Measurements from ENCODE around the gene PADI3. TPM values are rescaled to one million over a fixed set of nuclear protein-coding genes. Genes with fewer than 3 reads are reported as not detected.
"Not testable (repeated sequence)": the region's sequence is repeated elsewhere in the genome, so short reads cannot be mapped to it uniquely, and the experiment has no call there.

The PADI3 gene
- total and polyA plus RNA-seq, 2 donors (not counting 3 experiments of a cell fraction or from before 2014, with no cell fraction given), result not detected

GRCh38 chr1:17319561-17320350 lies 70.9 kb downstream of the PADI3 start:
- dilution Hi-C loops (cut with MboI; ENCODE audit: extremely low pct_ligation_motif_present, low sequenced_read_pairs) (no loop called here), intact Hi-C loops (cut with micrococcal nuclease) (no loop called here)
- Histone ChIP-seq H3K4me1 (ENCODE audit: control insufficient read depth, extremely low read depth, insufficient read depth, low read length) (no peaks in the 10 kb centered on the region), H3K79me2 (ENCODE audit: control insufficient read depth, insufficient read depth, low read length) (no peaks in the 10 kb centered on the region), H3K27ac (ENCODE audit: insufficient read depth, low read depth, low read length) (no peak overlapping the region), H2AFZ (ENCODE audit: low read depth, low read length) (no peak overlapping the region), H4K20me1 (replicated peaks; ENCODE audit: control insufficient read depth, extremely low read depth, insufficient read depth, low read length) (no peaks in the 10 kb centered on the region), H3K27me3 (ENCODE audit: control insufficient read depth in 2 of 2, insufficient read depth in 2 of 2, low read length in 2 of 2) (no peaks in the 10 kb centered on the region), H3K4me3 (replicated peaks in 1 of 3; ENCODE audit: insufficient read depth in 1 of 3, low read depth in 1 of 3, low read length in 3 of 3) (no peak overlapping the region), H3K9me3 (replicated peaks; ENCODE audit: control insufficient read depth, insufficient read depth, low read length) (no peaks in the 10 kb centered on the region), H3K9me1 (replicated peaks; ENCODE audit: control insufficient read depth, extremely low read depth, insufficient read depth, low read length) (no peaks in the 10 kb centered on the region), H3K4me2 (ENCODE audit: insufficient read depth, low read length) (no peak overlapping the region), H3K9ac (replicated peaks; ENCODE audit: extremely low read depth, insufficient read depth, low read length) (no peak overlapping the region), H3K36me3 (ENCODE audit: control insufficient read depth in 2 of 2, extremely low read depth in 1 of 2, insufficient read depth in 2 of 2, low read length in 2 of 2) (no peaks in the 10 kb centered on the region)
- FAIRE-seq, result no peak
- ChIA-PET POLR2A (no interaction called here), CTCF (interaction anchor here (0.9 kb wide), 1 partner anchor 17 kb away, joined by 3 read pairs; no protein-coding TSS in a partner anchor)
- no peak for TF ChIP-seq JUN (IDR thresholded peaks at IDR 0.05; ENCODE audit: borderline replicate concordance, insufficient read depth, insufficient read length, low read depth)
- no peak for TF ChIP-seq POLR2AphosphoS5 (IDR thresholded peaks at IDR 0.05; ENCODE audit: insufficient read depth, low read depth, low read length)
- TF ChIP-seq CTCF (IDR thresholded peaks at IDR 0.05; ENCODE audit: extremely low read depth in 1 of 2, insufficient read depth in 1 of 2, low read depth in 1 of 2, low read length in 2 of 2), result no peak
- no peak for TF ChIP-seq MAX (IDR thresholded peaks at IDR 0.05; ENCODE audit: insufficient read depth, insufficient read length)
- TF ChIP-seq GATA2 (IDR thresholded peaks at IDR 0.05; ENCODE audit: insufficient read depth, insufficient read length, low read depth, low read length), result no peak
- TF ChIP-seq FOS (IDR thresholded peaks at IDR 0.05; ENCODE audit: borderline replicate concordance, insufficient read depth, low read length), result no peak
- TF ChIP-seq MYC (IDR thresholded peaks at IDR 0.05; ENCODE audit: low read depth, low read length), result no peak
- no peak for TF ChIP-seq POLR2A (IDR thresholded peaks at IDR 0.05; ENCODE audit: low read depth, low read length)
- TF ChIP-seq EZH2 (IDR thresholded peaks at IDR 0.05; ENCODE audit: borderline replicate concordance, low read depth, low read length, severe bottlenecking), result no peak
- no TSS peak for BruUV-seq (replicated peaks)
- DNase-seq (ENCODE audit: low read depth, low spot score), result no peak

- H2AFZ ChIP-seq (ENCODE audit: low read depth, low read length); H3K79me2 ChIP-seq (ENCODE audit: control insufficient read depth, insufficient read depth, low read length); DNase-seq (ENCODE audit: low read depth, low spot score); H3K27ac ChIP-seq (ENCODE audit: insufficient read depth, low read depth, low read length); H4K20me1 ChIP-seq (replicated peaks; ENCODE audit: control insufficient read depth, extremely low read depth, insufficient read depth, low read length); CTCF ChIA-PET; H3K4me3 ChIP-seq (replicated peaks in 1 of 3; ENCODE audit: insufficient read depth in 1 of 3, low read depth in 1 of 3, low read length in 3 of 3); FAIRE-seq; H3K4me2 ChIP-seq (ENCODE audit: insufficient read depth, low read length); H3K9me1 ChIP-seq (replicated peaks; ENCODE audit: control insufficient read depth, extremely low read depth, insufficient read depth, low read length); H3K9me3 ChIP-seq (replicated peaks; ENCODE audit: control insufficient read depth, insufficient read depth, low read length); H3K9ac ChIP-seq (replicated peaks; ENCODE audit: extremely low read depth, insufficient read depth, low read length); BruUV-seq (replicated peaks); H3K36me3 ChIP-seq (ENCODE audit: control insufficient read depth in 2 of 2, extremely low read depth in 1 of 2, insufficient read depth in 2 of 2, low read length in 2 of 2); H3K27me3 ChIP-seq (ENCODE audit: control insufficient read depth in 2 of 2, insufficient read depth in 2 of 2, low read length in 2 of 2); dilution Hi-C loops (cut with MboI; ENCODE audit: extremely low pct_ligation_motif_present, low sequenced_read_pairs); H3K4me1 ChIP-seq (ENCODE audit: control insufficient read depth, extremely low read depth, insufficient read depth, low read length); POLR2A ChIA-PET; intact Hi-C loops (cut with micrococcal nuclease): not testable (repeated sequence)
Observed at GRCh38 chr1:17321857-17322390, 73.0 kb downstream of the PADI3 start.

Measured in endothelial cell of umbilical vein (primary cell).